Neural cell (in vitro differentiated cells): Measurements from ENCODE around the gene CEP128. TPM values are rescaled to one million over a fixed set of nuclear protein-coding genes. Genes with fewer than 3 reads are reported as not detected.

Experiments used
- H2AFZ ChIP-seq: fragments of 200-600, 300-800 bp; sonication (generic), shearing (Covaris generic); 2 replicates; pipeline ENCODE4 v1.6.0; 2014; ENCODE audit warnings: low read depth, mild to moderate bottlenecking, antibody characterized with exemption, low read length, moderate library complexity
- H3F3A ChIP-seq: fragments of 200-600 bp; shearing (Covaris generic); 2 replicates; pipeline ENCODE4 v1.6.1; 2016; ENCODE audit warnings: mild to moderate bottlenecking, moderate library complexity, mixed read lengths, antibody characterized with exemption, low read length; ENCODE audit not compliant: insufficient read depth, poor library complexity, severe bottlenecking
- H3K27ac ChIP-seq: fragments of 200-600, 300-800 bp; sonication (generic), shearing (Covaris generic); 2 replicates; pipeline ENCODE4 v1.5.1; 2014; ENCODE audit warnings: mild to moderate bottlenecking, low read length, moderate library complexity
- H3K27me3 ChIP-seq: fragments of 300-800, 200-600 bp; sonication (generic), shearing (Covaris generic); 2 replicates; pipeline ENCODE4 v1.6.0; 2014; ENCODE audit warnings: mild to moderate bottlenecking, low read depth, low read length, moderate library complexity; ENCODE audit not compliant: insufficient read depth
- H3K36me3 ChIP-seq: fragments of 300-800, 200-600 bp; sonication (generic), shearing (Covaris generic); 2 replicates; pipeline ENCODE4 v1.5.1; 2014; ENCODE audit warnings: mild to moderate bottlenecking, antibody characterized with exemption, low read length, moderate library complexity; ENCODE audit not compliant: insufficient read depth
- H3K4me2 ChIP-seq: fragments of 300-800, 200-600 bp; sonication (generic), shearing (Covaris generic); 2 replicates; pipeline ENCODE4 v1.6.0; 2014; ENCODE audit warnings: mild to moderate bottlenecking, low read length
- H3K4me3 ChIP-seq: fragments of 300-800, 200-600 bp; sonication (generic), shearing (Covaris generic); 2 replicates; pipeline ENCODE4 v1.5.1; 2014; ENCODE audit warnings: mild to moderate bottlenecking, low read length, moderate library complexity
- H3K79me2 ChIP-seq: fragments of 200-600 bp; shearing (Covaris generic); replicated peaks from 2 replicates; pipeline ENCODE4 v1.6.0; 2014; ENCODE audit warnings: mild to moderate bottlenecking, low read length, moderate library complexity; ENCODE audit not compliant: insufficient read depth
- H3K9ac ChIP-seq: fragments of 300-800, 200-600 bp; sonication (generic), shearing (Covaris generic); 2 replicates; pipeline ENCODE4 v1.6.1; 2016; ENCODE audit warnings: mild to moderate bottlenecking, low read length, mixed read lengths
- H3K9me2 ChIP-seq: fragments of 200-600 bp; shearing (Covaris generic); 2 replicates; pipeline ENCODE4 v1.6.1; 2016; ENCODE audit warnings: mild to moderate bottlenecking, low read length, mixed read lengths; ENCODE audit not compliant: insufficient read depth
- H3K9me3 ChIP-seq: fragments of 200-600, 300-800 bp; sonication (generic), shearing (Covaris generic); 2 replicates; pipeline ENCODE4 v1.6.1; 2016; ENCODE audit warnings: mild to moderate bottlenecking, mixed run types, low read length, moderate library complexity, mixed read lengths
- H4K20me1 ChIP-seq: fragments of 200-600 bp; shearing (Covaris generic); 2 replicates; pipeline ENCODE4 v1.6.1; 2016; ENCODE audit warnings: mild to moderate bottlenecking, mixed run types; ENCODE audit not compliant: insufficient read depth
- EP300 ChIP-seq: fragments of 450-650 bp; conservative IDR thresholded peaks from 2 replicates; pipeline ENCODE4 v1.6.1; 2014; ENCODE audit warnings: antibody characterized with exemption, mild to moderate bottlenecking, moderate library complexity; ENCODE audit not compliant: poor library complexity, severe bottlenecking
- EZH2 ChIP-seq: fragments of 200-600, 300-800 bp; shearing (Covaris generic), sonication (generic); IDR thresholded peaks from 2 replicates; pipeline ENCODE4 v1.6.1; 2014; ENCODE audit warnings: antibody characterized with exemption, low read length, borderline replicate concordance, mild to moderate bottlenecking; ENCODE audit not compliant: insufficient read depth, poor library complexity, severe bottlenecking
- MXI1 ChIP-seq: fragments of 450-650 bp; conservative IDR thresholded peaks from 2 replicates; pipeline ENCODE4 v1.6.1; 2014; ENCODE audit warnings: antibody characterized with exemption, mild to moderate bottlenecking; ENCODE audit not compliant: poor library complexity, severe bottlenecking
- POLR2AphosphoS5 ChIP-seq: IDR thresholded peaks from 2 replicates; pipeline ENCODE4 v1.6.1; 2012
- RAD21 ChIP-seq: fragments of 450-650 bp; conservative IDR thresholded peaks from 2 replicates; pipeline ENCODE4 v1.6.1; 2014; ENCODE audit warnings: antibody characterized with exemption, mild to moderate bottlenecking, moderate library complexity
- SMC3 ChIP-seq: fragments of 450-650 bp; conservative IDR thresholded peaks from 2 replicates; pipeline ENCODE4 v1.6.1; 2014; ENCODE audit warnings: antibody characterized with exemption, mild to moderate bottlenecking, moderate library complexity; ENCODE audit not compliant: poor library complexity
- TAF1 ChIP-seq: IDR thresholded peaks from 2 replicates; pipeline ENCODE4 v1.6.1; 2012; ENCODE audit warnings: low read depth
- polyA plus RNA-seq: library from polyadenylated mRNA; depleted of rRNA; stranded (reverse); fragments of >200 nt; gene quantifications from 2 replicates; pipeline ENCODE4 v1.2.3, GENCODE V29; 2014
- TF ChIP-seq, protein P1 (sequence below): fragments of 450-650 bp; IDR thresholded peaks from 2 replicates; pipeline ENCODE4 v1.5.1; 2014; ENCODE audit warnings: antibody characterized with exemption, mild to moderate bottlenecking, moderate library complexity; ENCODE audit not compliant: poor library complexity, severe bottlenecking
- TF ChIP-seq, protein P2 (sequence below): IDR thresholded peaks from 2 replicates; pipeline ENCODE4 v1.6.1; 2012; ENCODE audit warnings: borderline replicate concordance

CEP128 gene
- polyA plus RNA-seq, 1 donor from 2014 or later = 5.5 TPM

- Histone ChIP-seq H3K9ac (no peak overlapping the region), H3K9me3 (no peaks in the 10 kb centered on the region), H3K27ac (no peak overlapping the region), H4K20me1 (no peaks in the 10 kb centered on the region), H3K27me3 (no peaks in the 10 kb centered on the region), H3F3A (no peaks in the 10 kb centered on the region), H3K4me3 (no peak overlapping the region), H2AFZ (no peak overlapping the region), H3K4me2 (no peak overlapping the region), H3K79me2 (no peaks in the 10 kb centered on the region), H3K36me3 (no peaks in the 10 kb centered on the region), H3K9me2 (no peaks in the 10 kb centered on the region)
- TF ChIP-seq, protein P1, sequence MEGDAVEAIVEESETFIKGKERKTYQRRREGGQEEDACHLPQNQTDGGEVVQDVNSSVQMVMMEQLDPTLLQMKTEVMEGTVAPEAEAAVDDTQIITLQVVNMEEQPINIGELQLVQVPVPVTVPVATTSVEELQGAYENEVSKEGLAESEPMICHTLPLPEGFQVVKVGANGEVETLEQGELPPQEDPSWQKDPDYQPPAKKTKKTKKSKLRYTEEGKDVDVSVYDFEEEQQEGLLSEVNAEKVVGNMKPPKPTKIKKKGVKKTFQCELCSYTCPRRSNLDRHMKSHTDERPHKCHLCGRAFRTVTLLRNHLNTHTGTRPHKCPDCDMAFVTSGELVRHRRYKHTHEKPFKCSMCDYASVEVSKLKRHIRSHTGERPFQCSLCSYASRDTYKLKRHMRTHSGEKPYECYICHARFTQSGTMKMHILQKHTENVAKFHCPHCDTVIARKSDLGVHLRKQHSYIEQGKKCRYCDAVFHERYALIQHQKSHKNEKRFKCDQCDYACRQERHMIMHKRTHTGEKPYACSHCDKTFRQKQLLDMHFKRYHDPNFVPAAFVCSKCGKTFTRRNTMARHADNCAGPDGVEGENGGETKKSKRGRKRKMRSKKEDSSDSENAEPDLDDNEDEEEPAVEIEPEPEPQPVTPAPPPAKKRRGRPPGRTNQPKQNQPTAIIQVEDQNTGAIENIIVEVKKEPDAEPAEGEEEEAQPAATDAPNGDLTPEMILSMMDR = no peak
- TF ChIP-seq EP300 (no peak), EZH2 (no peak), TAF1 (no peak), POLR2AphosphoS5 (no peak), SMC3 (no peak), RAD21 (no peak)
Measured at GRCh38 chr14:80621701-80622100, 319.8 kb downstream of the CEP128 start.

DNA sequence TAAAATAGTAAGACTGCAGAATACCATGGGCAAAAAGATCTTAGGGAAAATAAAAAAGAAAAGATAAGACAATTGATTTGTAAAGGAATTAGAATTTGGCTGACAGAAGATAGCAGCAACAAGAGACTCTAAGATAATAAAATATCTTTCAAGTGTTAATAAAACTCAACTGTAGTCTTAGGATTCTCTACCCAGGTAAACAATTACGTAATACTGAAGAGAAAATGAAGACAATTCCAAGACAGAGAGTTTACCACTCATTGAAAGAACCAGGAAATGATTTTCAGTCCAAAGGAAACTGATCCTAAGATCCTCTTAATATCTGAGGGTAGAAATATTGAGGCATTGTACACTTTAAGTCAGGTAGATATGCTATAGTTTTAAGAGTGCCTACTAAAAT lies 321.1 kb downstream of the CEP128 start:
- no peak overlapping the region for H3K9ac ChIP-seq
- H2AFZ ChIP-seq = no peak overlapping the region
- H3K4me2 ChIP-seq = no peak overlapping the region
- no peaks in the 10 kb centered on the region for H3F3A ChIP-seq
- no peaks in the 10 kb centered on the region for H3K79me2 ChIP-seq
- H4K20me1 ChIP-seq = no peaks in the 10 kb centered on the region
- no peaks in the 10 kb centered on the region for H3K27me3 ChIP-seq
- no peaks in the 10 kb centered on the region for H3K9me2 ChIP-seq
- no peaks in the 10 kb centered on the region for H3K36me3 ChIP-seq
- no peak for TF ChIP-seq POLR2AphosphoS5
- TF ChIP-seq MXI1 = no peak
- H3K4me3 ChIP-seq = no peak overlapping the region
- no peak overlapping the region for H3K27ac ChIP-seq
- H3K9me3 ChIP-seq = no peaks in the 10 kb centered on the region

DNA sequence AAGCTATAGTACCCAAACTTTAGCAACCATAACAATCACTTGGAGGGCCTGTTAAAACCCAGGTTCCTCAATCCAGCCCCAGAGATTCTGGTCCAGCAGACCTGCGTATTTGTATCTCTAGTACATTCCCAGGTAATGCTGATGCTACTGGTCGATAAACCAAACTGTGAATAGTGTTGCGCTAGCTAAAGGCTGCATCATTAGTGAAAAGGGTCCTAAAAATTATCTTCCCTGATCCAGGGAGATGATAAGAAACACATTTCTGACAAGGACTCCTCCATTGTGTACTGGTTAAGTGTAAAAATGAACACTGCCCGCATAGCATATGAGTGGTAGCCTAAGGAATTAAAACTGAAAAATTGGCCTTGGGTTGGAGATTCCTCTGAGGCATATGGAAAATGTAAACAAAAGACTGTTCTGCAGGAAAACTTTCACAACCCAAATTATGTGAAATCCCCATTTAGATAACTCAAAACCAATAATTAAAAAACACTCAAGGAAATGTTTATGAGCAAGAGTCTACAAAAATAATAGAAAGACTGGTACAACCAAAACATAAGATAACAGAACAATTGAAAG lies 322.7 kb downstream of the CEP128 start:
- H3K9ac ChIP-seq = no peak overlapping the region
- no peaks in the 10 kb centered on the region for H3K27me3 ChIP-seq
- H3K4me3 ChIP-seq = no peak overlapping the region
- no peaks in the 10 kb centered on the region for H3F3A ChIP-seq
- TF ChIP-seq SMC3 = no peak
- TF ChIP-seq EP300 = no peak
- TF ChIP-seq TAF1 = no peak
- TF ChIP-seq POLR2AphosphoS5 = no peak
- no peak for TF ChIP-seq EZH2
- no peak for TF ChIP-seq RAD21
- TF ChIP-seq, protein P2, sequence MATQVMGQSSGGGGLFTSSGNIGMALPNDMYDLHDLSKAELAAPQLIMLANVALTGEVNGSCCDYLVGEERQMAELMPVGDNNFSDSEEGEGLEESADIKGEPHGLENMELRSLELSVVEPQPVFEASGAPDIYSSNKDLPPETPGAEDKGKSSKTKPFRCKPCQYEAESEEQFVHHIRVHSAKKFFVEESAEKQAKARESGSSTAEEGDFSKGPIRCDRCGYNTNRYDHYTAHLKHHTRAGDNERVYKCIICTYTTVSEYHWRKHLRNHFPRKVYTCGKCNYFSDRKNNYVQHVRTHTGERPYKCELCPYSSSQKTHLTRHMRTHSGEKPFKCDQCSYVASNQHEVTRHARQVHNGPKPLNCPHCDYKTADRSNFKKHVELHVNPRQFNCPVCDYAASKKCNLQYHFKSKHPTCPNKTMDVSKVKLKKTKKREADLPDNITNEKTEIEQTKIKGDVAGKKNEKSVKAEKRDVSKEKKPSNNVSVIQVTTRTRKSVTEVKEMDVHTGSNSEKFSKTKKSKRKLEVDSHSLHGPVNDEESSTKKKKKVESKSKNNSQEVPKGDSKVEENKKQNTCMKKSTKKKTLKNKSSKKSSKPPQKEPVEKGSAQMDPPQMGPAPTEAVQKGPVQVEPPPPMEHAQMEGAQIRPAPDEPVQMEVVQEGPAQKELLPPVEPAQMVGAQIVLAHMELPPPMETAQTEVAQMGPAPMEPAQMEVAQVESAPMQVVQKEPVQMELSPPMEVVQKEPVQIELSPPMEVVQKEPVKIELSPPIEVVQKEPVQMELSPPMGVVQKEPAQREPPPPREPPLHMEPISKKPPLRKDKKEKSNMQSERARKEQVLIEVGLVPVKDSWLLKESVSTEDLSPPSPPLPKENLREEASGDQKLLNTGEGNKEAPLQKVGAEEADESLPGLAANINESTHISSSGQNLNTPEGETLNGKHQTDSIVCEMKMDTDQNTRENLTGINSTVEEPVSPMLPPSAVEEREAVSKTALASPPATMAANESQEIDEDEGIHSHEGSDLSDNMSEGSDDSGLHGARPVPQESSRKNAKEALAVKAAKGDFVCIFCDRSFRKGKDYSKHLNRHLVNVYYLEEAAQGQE = no peak
- no peak for TF ChIP-seq MXI1
- TF ChIP-seq, protein P1 = no peak
- H3K79me2 ChIP-seq = no peaks in the 10 kb centered on the region
- no peak overlapping the region for H2AFZ ChIP-seq
- H3K9me2 ChIP-seq = no peaks in the 10 kb centered on the region
- H3K27ac ChIP-seq = no peak overlapping the region
- H3K9me3 ChIP-seq = no peaks in the 10 kb centered on the region
- no peaks in the 10 kb centered on the region for H4K20me1 ChIP-seq
- H3K4me2 ChIP-seq = no peak overlapping the region
- no peaks in the 10 kb centered on the region for H3K36me3 ChIP-seq
